HG03066 (cell line): ENCODE measurements around the gene AURKB.

ENCODE experiments used
- ATAC-seq: cut with Tn5 transposase; IDR thresholded peaks from one replicate; pipeline ENCODE4 v1.9.1; 2021; ENCODE audit warnings: low read depth; ENCODE audit not compliant: unreplicated experiment

AURKB gene

GRCh38 chr17:8162997-8163977, 47.1 kb downstream of the AURKB start:
- no peak for ATAC-seq

- no peak for ATAC-seq
Observed at GRCh38 chr17:8162233-8162996, 48.0 kb downstream of the AURKB start, which contains the start of gene VAMP2. Gene VAMP2, minus strand, starts transcription at chr17:8162948. Its CDS starts 69 bp downstream, at chr17:8162879.

GRCh38 chr17:8161289-8162232, 48.8 kb downstream of the AURKB start:
- no peak for ATAC-seq

GRCh38 chr17:8160741-8161221, 49.6 kb downstream of the AURKB start:
- ATAC-seq = no peak

- ATAC-seq = no peak
Observed at GRCh38 chr17:8160224-8160577, 50.2 kb downstream of the AURKB start.

- ATAC-seq = no peak
Observed at GRCh38 chr17:8159459-8160223, 50.7 kb downstream of the AURKB start.

- no peak for ATAC-seq
Observed at GRCh38 chr17:8159032-8159400, 51.4 kb downstream of the AURKB start.

GRCh38 chr17:8158267-8159031, 51.9 kb downstream of the AURKB start:
- no peak for ATAC-seq

- peak; percentile 68 for ATAC-seq
Observed at GRCh38 chr17:8156246-8156992, 54.0 kb downstream of the AURKB start.

GRCh38 chr17:8155996-8156245, 54.5 kb downstream of the AURKB start:
- ATAC-seq = no peak

GRCh38 chr17:8155231-8155995, 55.0 kb downstream of the AURKB start:
- ATAC-seq = no peak
